ENCODE data around the gene GNB5. TPM values are rescaled to one million over a fixed set of nuclear protein-coding genes. Genes with fewer than 3 reads are reported as not detected.
"Not testable (repeated sequence)": the region's sequence is repeated elsewhere in the genome, so short reads cannot be mapped to it uniquely, and the experiment has no call there.

The GNB5 gene
- total RNA-seq, result 1 to 10 TPM; 6.0 to 7.9 TPM

DNA sequence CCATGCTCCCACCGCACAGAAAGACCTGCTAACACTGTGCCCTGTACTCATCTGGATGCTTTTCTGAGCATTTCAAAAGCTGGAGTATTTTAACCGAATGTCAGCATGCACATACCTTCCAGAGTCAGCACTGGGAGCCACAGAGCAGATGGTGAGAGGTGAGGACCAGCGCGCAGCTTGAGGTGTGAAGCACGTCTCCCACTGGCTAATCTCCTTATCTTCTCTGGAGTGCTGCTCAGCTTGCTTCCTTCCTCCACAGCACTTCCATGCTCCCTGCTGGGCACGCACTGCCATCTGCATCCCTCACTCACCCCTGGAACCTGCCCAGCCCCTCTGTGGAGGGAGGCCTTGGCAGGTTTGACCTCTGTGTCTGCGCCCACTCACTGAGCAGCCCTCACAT lies at the start of gene GNB5:
GNB5 (minus strand) TSS at position 186 of the 400 bp plus-strand sequence. CDS start 6,716 bp downstream, outside the sequence.
- DNase-seq, result no peak
- TF ChIP-seq, protein P1, sequence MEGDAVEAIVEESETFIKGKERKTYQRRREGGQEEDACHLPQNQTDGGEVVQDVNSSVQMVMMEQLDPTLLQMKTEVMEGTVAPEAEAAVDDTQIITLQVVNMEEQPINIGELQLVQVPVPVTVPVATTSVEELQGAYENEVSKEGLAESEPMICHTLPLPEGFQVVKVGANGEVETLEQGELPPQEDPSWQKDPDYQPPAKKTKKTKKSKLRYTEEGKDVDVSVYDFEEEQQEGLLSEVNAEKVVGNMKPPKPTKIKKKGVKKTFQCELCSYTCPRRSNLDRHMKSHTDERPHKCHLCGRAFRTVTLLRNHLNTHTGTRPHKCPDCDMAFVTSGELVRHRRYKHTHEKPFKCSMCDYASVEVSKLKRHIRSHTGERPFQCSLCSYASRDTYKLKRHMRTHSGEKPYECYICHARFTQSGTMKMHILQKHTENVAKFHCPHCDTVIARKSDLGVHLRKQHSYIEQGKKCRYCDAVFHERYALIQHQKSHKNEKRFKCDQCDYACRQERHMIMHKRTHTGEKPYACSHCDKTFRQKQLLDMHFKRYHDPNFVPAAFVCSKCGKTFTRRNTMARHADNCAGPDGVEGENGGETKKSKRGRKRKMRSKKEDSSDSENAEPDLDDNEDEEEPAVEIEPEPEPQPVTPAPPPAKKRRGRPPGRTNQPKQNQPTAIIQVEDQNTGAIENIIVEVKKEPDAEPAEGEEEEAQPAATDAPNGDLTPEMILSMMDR (IDR thresholded peaks at IDR 0.05), result no peak
- Histone ChIP-seq H3K36me3 (no peaks in the 10 kb centered on the region), H3K9ac (ENCODE audit: low read depth in 2 of 2, low read length in 2 of 2) (no peak within 1 kb of the TSS), H3K27ac (no peak within 1 kb of the TSS), H3K4me1 (no peaks in the 10 kb centered on the region), H3K4me3 (no peak within 1 kb of the TSS), H3K27me3 (no peaks in the 10 kb centered on the region), H3K9me3 (no peaks in the 10 kb centered on the region)
- intact Hi-C loops (cut with DNase I), result no loop called here

GRCh38 chr15:52240166-52240565 lies 49.0 kb upstream of the GNB5 start:
- H3K4me3 ChIP-seq, result no peak overlapping the region
- no peak for DNase-seq
- no peaks in the 10 kb centered on the region for H3K27me3 ChIP-seq
- H3K27ac ChIP-seq, result no peak overlapping the region
- intact Hi-C loops (cut with DNase I), result no loop called here
- TF ChIP-seq, protein P1 (IDR thresholded peaks at IDR 0.05), result no peak
- no peaks in the 10 kb centered on the region for H3K9me3 ChIP-seq
- H3K4me1 ChIP-seq, result no peaks in the 10 kb centered on the region
- H3K36me3 ChIP-seq, result peaks cover 7% of the 10 kb centered on the region
- no peak overlapping the region for H3K9ac ChIP-seq (ENCODE audit: low read depth in 2 of 2, low read length in 2 of 2)

GRCh38 chr15:52238989-52239525 lies 47.9 kb upstream of the GNB5 start:
- H3K9ac ChIP-seq (ENCODE audit: low read depth in 2 of 2, low read length in 2 of 2); H3K4me1 ChIP-seq; DNase-seq; intact Hi-C loops (cut with DNase I); H3K36me3 ChIP-seq; H3K9me3 ChIP-seq; H3K4me3 ChIP-seq; H3K27me3 ChIP-seq; H3K27ac ChIP-seq: not testable (repeated sequence)

- Histone ChIP-seq H3K4me3 (no peak overlapping the region), H3K27ac (no peak overlapping the region), H3K27me3 (no peaks in the 10 kb centered on the region), H3K4me1 (no peaks in the 10 kb centered on the region), H3K36me3 (peaks cover 7% of the 10 kb centered on the region), H3K9ac (ENCODE audit: low read depth in 2 of 2, low read length in 2 of 2) (no peak overlapping the region), H3K9me3 (no peaks in the 10 kb centered on the region)
- no peak for DNase-seq
- intact Hi-C loops (cut with DNase I), result no loop called here
- TF ChIP-seq, protein P1 (IDR thresholded peaks at IDR 0.05), result no peak
These were observed 47.0 kb upstream of the GNB5 start for GRCh38 chr15:52238149-52238548.

DNA sequence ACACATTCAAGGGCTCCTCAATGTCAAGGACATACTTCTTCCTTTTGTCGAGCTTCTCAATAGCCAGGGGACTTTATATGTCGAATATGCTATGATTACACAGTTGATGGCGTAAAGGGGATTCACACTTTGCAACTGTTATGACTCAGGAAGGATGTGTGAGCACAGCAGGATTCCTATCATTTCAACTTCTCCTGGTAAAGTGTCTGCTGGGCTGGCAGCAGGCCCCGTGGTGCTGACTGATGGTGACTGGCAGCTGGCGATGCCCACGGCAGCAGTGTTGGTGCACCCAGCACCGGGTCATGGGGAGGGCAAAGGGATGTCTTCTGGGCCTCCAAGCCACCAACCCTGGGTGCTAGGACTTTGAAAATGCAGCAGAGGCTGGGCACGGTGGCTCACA lies 44.8 kb upstream of the GNB5 start:
- H3K9ac ChIP-seq (ENCODE audit: low read depth in 2 of 2, low read length in 2 of 2), result no peak overlapping the region
- H3K27me3 ChIP-seq, result no peaks in the 10 kb centered on the region
- no peak for DNase-seq
- TF ChIP-seq, protein P1 (IDR thresholded peaks at IDR 0.05), result no peak
- H3K27ac ChIP-seq, result no peak overlapping the region
- H3K36me3 ChIP-seq, result peaks cover 7% of the 10 kb centered on the region
- no peaks in the 10 kb centered on the region for H3K4me1 ChIP-seq
- H3K9me3 ChIP-seq, result no peaks in the 10 kb centered on the region
- intact Hi-C loops (cut with DNase I), result no loop called here
- no peak overlapping the region for H3K4me3 ChIP-seq

DNA sequence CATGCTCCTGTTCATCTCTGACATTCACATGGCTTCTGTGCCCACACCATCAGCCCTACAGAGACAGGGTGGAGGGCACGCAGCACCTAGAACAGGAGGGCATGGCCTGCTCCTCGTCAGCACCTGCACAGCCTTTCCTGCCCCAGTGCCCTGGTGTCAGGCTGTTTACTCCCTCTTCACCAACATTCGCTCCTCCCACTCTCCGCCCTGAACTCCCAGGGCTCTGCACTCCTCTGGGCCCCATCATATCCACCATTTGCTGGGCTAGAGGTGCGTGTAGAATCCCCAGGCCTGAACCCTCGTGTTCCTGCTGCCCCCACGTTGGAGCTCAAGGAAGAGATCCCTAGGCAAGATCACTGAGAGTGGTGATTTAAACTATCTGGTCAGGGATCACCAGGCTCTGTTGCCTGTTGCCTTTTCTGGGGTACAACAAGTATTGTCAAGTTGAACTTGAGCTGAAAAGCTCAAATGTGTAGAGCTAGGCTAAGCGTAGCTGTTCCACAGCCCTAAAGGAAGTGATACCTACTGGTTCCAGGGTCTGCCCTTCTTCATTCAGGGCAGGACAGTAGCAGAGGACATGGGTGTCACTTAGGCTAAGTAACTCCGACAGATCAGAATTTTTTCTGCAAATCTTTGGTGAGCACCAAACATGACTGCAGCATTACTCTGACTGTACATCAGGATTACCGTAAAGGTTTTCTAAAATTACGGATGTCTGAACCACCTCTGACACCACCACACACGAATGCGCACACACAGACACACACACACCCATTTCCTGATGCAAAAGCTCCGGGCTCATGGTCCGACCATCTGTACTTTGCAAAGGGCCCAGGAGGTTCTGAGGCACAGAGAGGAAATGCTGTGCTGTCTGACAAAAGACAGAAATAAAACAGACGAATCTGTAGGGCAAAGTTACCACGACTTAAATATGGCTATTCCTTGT lies 43.7 kb upstream of the GNB5 start:
- Histone ChIP-seq H3K9me3 (no peaks in the 10 kb centered on the region), H3K9ac (ENCODE audit: low read depth in 2 of 2, low read length in 2 of 2) (no peak overlapping the region), H3K4me1 (no peaks in the 10 kb centered on the region), H3K27ac (no peak overlapping the region), H3K36me3 (peaks cover 7% of the 10 kb centered on the region), H3K27me3 (no peaks in the 10 kb centered on the region), H3K4me3 (no peak overlapping the region)
- intact Hi-C loops (cut with DNase I), result no loop called here
- DNase-seq, result peak; percentile 34
- TF ChIP-seq, protein P1 (IDR thresholded peaks at IDR 0.05), result no peak

All from colonic mucosa (tissue), 4 donors.